ENCODE measurements around the gene BOC. TPM values are rescaled to one million over a fixed set of nuclear protein-coding genes. Genes with fewer than 3 reads are reported as not detected.

BOC gene
- total and polyA plus RNA-seq, 2 of the 8 experiments (the other 6 are each of a cell fraction or from before 2014, with no cell fraction given) = 6.9 to 9.3 TPM

- Histone ChIP-seq H3K4me2 (ENCODE audit: insufficient read depth in 1 of 2, low read depth in 2 of 2, low read length in 2 of 2) (no peak overlapping the region), H3K4ac (replicated peaks; ENCODE audit: insufficient read length, low read depth, low read length) (no peak overlapping the region), H2BK12ac (ENCODE audit: low read depth, low read length) (no peak overlapping the region), H3K79me2 (ENCODE audit: control insufficient read depth in 1 of 2, insufficient read depth in 2 of 2, low read length in 2 of 2) (no peaks in the 10 kb centered on the region), H3K56ac (replicated peaks; ENCODE audit: insufficient read length, low read depth, low read length) (no peak overlapping the region), H3K23me2 (ENCODE audit: low read depth, low read length) (no peaks in the 10 kb centered on the region), H2BK120ac (replicated peaks; ENCODE audit: low read depth, low read length) (no peak overlapping the region), H3K4me1 (replicated peaks in 1 of 4; ENCODE audit: control insufficient read depth in 3 of 4, insufficient read depth in 4 of 4, low read length in 3 of 4) (peaks cover 7 to 29% (median 19%) of the 10 kb centered on the region in 4 experiments), H2AFZ (ENCODE audit: low read length) (no peak overlapping the region), H2BK20ac (ENCODE audit: low read length) (peak overlapping the region; percentile 63), H3K27ac (ENCODE audit: low read depth, low read length) (no peak overlapping the region), H3K4me3 (ENCODE audit: extremely low read depth in 1 of 4, insufficient read depth in 2 of 4, low read depth in 3 of 4, low read length in 4 of 4) (no peak overlapping the region), H3K79me1 (ENCODE audit: low read depth, low read length) (no peaks in the 10 kb centered on the region), H3K14ac (ENCODE audit: insufficient read length) (no peak overlapping the region), H4K20me1 (replicated peaks in 1 of 2; ENCODE audit: control insufficient read depth in 1 of 2, insufficient read depth in 2 of 2, low read length in 2 of 2) (no peaks in the 10 kb centered on the region), H4K91ac (replicated peaks; ENCODE audit: insufficient read length, low read length) (no peak overlapping the region), H2BK15ac (ENCODE audit: low read length) (peak overlapping the region; percentile 20; the same call in 1 of the 2 replicates), H3K23ac (ENCODE audit: insufficient read length) (no peak overlapping the region), H3K9me3 (ENCODE audit: insufficient read depth in 2 of 2, low read depth in 1 of 2, low read length in 1 of 2) (no peaks in the 10 kb centered on the region), H3K9ac (replicated peaks in 1 of 4; ENCODE audit: extremely low read depth in 1 of 4, low read depth in 3 of 4, low read length in 3 of 4) (no peak overlapping the region), H4K8ac (ENCODE audit: extremely low read depth, insufficient read depth, low read length) (no peak overlapping the region), H4K5ac (ENCODE audit: insufficient read length, low read depth, low read length) (no peak overlapping the region), H3K36me3 (ENCODE audit: control insufficient read depth in 2 of 4, insufficient read depth in 4 of 4, low read length in 3 of 4) (no peaks in the 10 kb centered on the region), H3K27me3 (replicated peaks in 1 of 4; ENCODE audit: control insufficient read depth in 3 of 4, extremely low read depth in 1 of 4, insufficient read depth in 3 of 4, low read length in 3 of 4) (0 out of 7 replicates have a peak, but pooled peaks cover 0 to 1% (median 0%) of the 10 kb centered on the region in 4 experiments), H3K18ac (ENCODE audit: extremely low read depth, low read length) (peak overlapping the region; percentile 78; the same call in 1 of the 2 replicates), H2AK5ac (ENCODE audit: low read depth, low read length) (no peak overlapping the region), H2BK5ac (ENCODE audit: low read depth, low read length) (no peak overlapping the region)
- ChIA-PET CTCF (ENCODE audit: partially characterized antibody) (interaction anchor here (1.2 to 4.7 kb wide), 7 partner anchors 15 to 120 kb away, joined by 3 to 63 read pairs (median 8); no protein-coding TSS in a partner anchor), POLR2A (ENCODE audit: partially characterized antibody) (interaction anchor here (0.6 kb wide), 1 partner anchor 1440 kb away, joined by 4 read pairs; no protein-coding TSS in a partner anchor)
- no peak for FAIRE-seq
- DNase-seq (ENCODE audit: low read depth in 1 of 2, low spot score in 2 of 2) = no peak
- WGBS, 2 experiments (ENCODE audit: extremely low coverage in 1 of 2, insufficient coverage in 1 of 2, insufficient read length in 1 of 2, insufficient replicate concordance in 2 of 2, low coverage in 1 of 2, low lambda C conversion rate in 2 of 2, missing lambda C conversion rate in 1 of 2) = 100% methylated on average over 2 of the region's 2 CpGs; no CpG with 5 or more reads in 1 of the 2 experiments
- TF ChIP-seq SRF (IDR thresholded peaks at IDR 0.05; ENCODE audit: low read depth, low read length) (no peak), KDM4A (IDR thresholded peaks at IDR 0.05; ENCODE audit: low read depth, low read length, severe bottlenecking) (no peak), TAF7 (optimal IDR thresholded peaks at IDR 0.05; ENCODE audit: borderline replicate concordance, low read depth, low read length) (no peak), EGR1 (IDR thresholded peaks at IDR 0.05; ENCODE audit: borderline replicate concordance, low read depth, low read length) (no peak), SAP30 (IDR thresholded peaks at IDR 0.05; ENCODE audit: insufficient read depth, insufficient replicate concordance, low read length) (no peak)
Observed at GRCh38 chr3:113263020-113263419, 51.7 kb downstream of the BOC start.
